ENCODE data around the gene DYNLT2B.
"Not testable (repeated sequence)": the region's sequence is repeated elsewhere in the genome, so short reads cannot be mapped to it uniquely, and the experiment has no call there.

Gene DYNLT2B

GRCh38 chr3:196351541-196351940, 33.5 kb upstream of the DYNLT2B start:
- TF ChIP-seq CTCF (conservative IDR thresholded peaks at IDR 0.05) = no peak
- TF ChIP-seq ZFX (IDR thresholded peaks at IDR 0.05) = no peak
- no peak overlapping the region for H3K27ac ChIP-seq

GRCh38 chr3:196350067-196350466, 32.0 kb upstream of the DYNLT2B start:
- no peak for TF ChIP-seq CTCF (conservative IDR thresholded peaks at IDR 0.05)
- H3K27ac ChIP-seq = no peak overlapping the region

GRCh38 chr3:196348698-196349097, 30.7 kb upstream of the DYNLT2B start:
- TF ChIP-seq CTCF (conservative IDR thresholded peaks at IDR 0.05) (no peak), ZFX (IDR thresholded peaks at IDR 0.05) (no peak)
- no peak overlapping the region for H3K27ac ChIP-seq

- TF ChIP-seq CTCF (conservative IDR thresholded peaks at IDR 0.05) (no peak), ZFX (IDR thresholded peaks at IDR 0.05) (no peak)
- no peak overlapping the region for H3K27ac ChIP-seq
Observed at GRCh38 chr3:196344663-196345062, 26.6 kb upstream of the DYNLT2B start.

GRCh38 chr3:196343917-196344316, 25.9 kb upstream of the DYNLT2B start:
- not testable (repeated sequence) for H3K27ac ChIP-seq

GRCh38 chr3:196341137-196341536, 23.1 kb upstream of the DYNLT2B start:
- TF ChIP-seq CTCF (conservative IDR thresholded peaks at IDR 0.05) (no peak), ZFX (IDR thresholded peaks at IDR 0.05) (no peak)
- H3K27ac ChIP-seq = no peak overlapping the region

GRCh38 chr3:196340466-196340865, 22.4 kb upstream of the DYNLT2B start:
- H3K27ac ChIP-seq = no peak overlapping the region
- TF ChIP-seq CTCF (conservative IDR thresholded peaks at IDR 0.05) (no peak), ZFX (IDR thresholded peaks at IDR 0.05) (no peak)

GRCh38 chr3:196339493-196340254, 21.6 kb upstream of the DYNLT2B start:
- H3K27ac ChIP-seq = no peak overlapping the region
- TF ChIP-seq CTCF (conservative IDR thresholded peaks at IDR 0.05) = no peak

Measured in C4-2B (cell line).